MG63 (cell line): ENCODE results near the gene KLK8. TPM values are rescaled to one million over a fixed set of nuclear protein-coding genes. Genes with fewer than 3 reads are reported as not detected.

ENCODE experiments used
- DNase-seq: peaks from one replicate; pipeline ENCODE4 v3.0.0-alpha.2; 2020
- H3K27me3 ChIP-seq: fragments of 250-450 bp; sonication (Bioruptor Pico); 2 replicates; pipeline ENCODE4 v1.5.1; 2020; ENCODE audit warnings: mild to moderate bottlenecking, moderate library complexity
- H3K36me3 ChIP-seq: fragments of 250-450 bp; sonication (Bioruptor Pico); 2 replicates; pipeline ENCODE4 v1.5.1; 2020; ENCODE audit warnings: mild to moderate bottlenecking, moderate library complexity
- H3K4me3 ChIP-seq: fragments of 250-450 bp; sonication (Bioruptor Pico); 2 replicates; pipeline ENCODE4 v1.5.1; 2020; ENCODE audit warnings: mild to moderate bottlenecking, moderate library complexity
- H3K9me3 ChIP-seq: fragments of 250-450 bp; sonication (Bioruptor Pico); 2 replicates; pipeline ENCODE4 v1.5.1; 2020; ENCODE audit warnings: mild to moderate bottlenecking, moderate library complexity
- total RNA-seq: library from RNA; depleted of rRNA; stranded (reverse); fragments of >200 nt; shearing (Covaris generic); gene quantifications from 2 replicates; pipeline ENCODE4 v1.2.3, GENCODE V29; 2014; ENCODE audit warnings: low replicate concordance; rRNA removed

Gene KLK8, protein sequence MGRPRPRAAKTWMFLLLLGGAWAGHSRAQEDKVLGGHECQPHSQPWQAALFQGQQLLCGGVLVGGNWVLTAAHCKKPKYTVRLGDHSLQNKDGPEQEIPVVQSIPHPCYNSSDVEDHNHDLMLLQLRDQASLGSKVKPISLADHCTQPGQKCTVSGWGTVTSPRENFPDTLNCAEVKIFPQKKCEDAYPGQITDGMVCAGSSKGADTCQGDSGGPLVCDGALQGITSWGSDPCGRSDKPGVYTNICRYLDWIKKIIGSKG
- total RNA-seq, result not detected in 2 replicates

DNA sequence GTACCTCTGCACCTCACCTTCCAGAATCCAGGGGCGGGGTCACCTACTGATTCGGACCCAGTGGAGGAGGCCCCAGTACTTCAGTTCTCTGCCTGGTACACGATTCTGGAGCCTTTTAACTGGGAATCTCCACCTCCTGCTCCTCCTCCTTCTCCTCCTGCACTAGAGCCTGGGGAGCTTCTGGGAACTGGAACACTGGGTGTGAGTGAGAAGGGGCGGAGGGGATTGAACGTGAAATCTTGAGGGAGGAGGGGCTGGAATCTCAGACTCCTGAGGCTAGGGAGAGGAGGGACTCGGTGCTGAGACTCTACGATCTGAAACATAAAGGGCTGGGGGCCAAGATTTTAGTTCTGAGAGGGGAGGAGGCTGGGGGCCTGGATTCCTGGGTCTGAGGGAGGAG is at the start of gene KLK8:
Gene KLK8 (minus strand): TSS at position 90 of the 400 bp plus-strand sequence. CDS start 437 bp downstream, outside the sequence.
- no peak for DNase-seq
- H3K36me3 ChIP-seq, result no peaks in the 10 kb centered on the region
- peaks cover 21% of the 10 kb centered on the region for H3K27me3 ChIP-seq
- no peak within 1 kb of the TSS for H3K4me3 ChIP-seq
- H3K9me3 ChIP-seq, result no peaks in the 10 kb centered on the region

DNA sequence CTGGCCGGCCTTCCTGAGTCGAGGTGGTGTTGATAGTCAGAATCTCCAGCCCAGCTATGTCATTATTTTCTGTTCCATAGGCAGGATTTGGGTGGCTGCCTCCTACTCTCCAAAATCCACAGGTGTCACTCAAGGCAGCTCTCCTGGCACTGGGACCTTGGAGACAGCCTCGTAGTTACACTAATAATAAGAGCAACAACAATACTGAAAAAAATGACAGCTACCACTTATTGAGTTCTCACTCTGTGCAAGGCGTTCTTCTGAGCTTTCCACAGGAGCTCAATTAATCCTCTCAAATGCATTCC is 45.6 kb upstream of the KLK8 start:
- Histone ChIP-seq H3K36me3 (no peaks in the 10 kb centered on the region), H3K4me3 (no peak overlapping the region), H3K9me3 (no peaks in the 10 kb centered on the region), H3K27me3 (no peaks in the 10 kb centered on the region; the same call in 1 of the 2 replicates)
- DNase-seq, result no peak

DNA sequence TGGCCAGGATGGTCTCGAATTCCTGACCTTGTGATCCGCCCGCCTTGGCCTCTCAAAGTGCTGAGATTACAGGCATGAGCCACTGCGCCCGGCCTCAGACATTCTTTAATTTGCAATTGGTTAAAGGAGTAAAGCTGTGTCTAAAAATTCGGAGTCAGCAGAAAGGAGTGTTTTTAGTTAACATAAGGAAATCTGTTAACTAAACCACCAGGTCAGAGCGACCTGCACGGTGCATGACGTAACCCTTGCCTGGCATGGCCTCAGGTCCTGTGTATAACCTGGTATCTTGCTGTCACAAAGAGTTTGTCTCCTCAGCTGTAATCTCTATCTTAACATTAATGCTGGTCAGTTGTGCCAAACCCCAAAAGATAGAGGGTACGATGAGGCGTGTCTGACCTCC is 42.9 kb upstream of the KLK8 start:
- Histone ChIP-seq H3K4me3 (no peak overlapping the region), H3K36me3 (no peaks in the 10 kb centered on the region), H3K9me3 (no peaks in the 10 kb centered on the region), H3K27me3 (no peaks in the 10 kb centered on the region; the same call in 1 of the 2 replicates)
- no peak for DNase-seq

DNA sequence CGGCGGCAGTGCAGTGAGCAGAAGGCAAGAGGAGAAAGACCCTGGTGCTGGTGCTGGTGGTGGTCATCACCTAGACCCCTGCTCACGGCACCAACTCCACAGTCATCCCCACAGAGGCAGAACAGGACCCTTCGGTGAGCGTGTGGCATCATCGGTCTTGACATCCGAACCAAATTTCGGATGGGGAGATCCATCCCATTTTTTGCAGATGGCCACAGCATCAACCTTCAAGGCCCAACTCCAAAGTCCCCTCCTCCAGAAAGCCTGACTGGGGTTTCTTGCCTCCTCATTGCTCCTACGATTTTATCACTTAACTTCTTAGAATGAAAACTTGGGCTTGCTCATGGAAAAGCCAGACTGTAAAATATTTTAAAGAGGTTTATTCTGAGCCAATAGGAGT is 42.1 kb upstream of the KLK8 start:
- no peaks in the 10 kb centered on the region; the same call in 1 of the 2 replicates for H3K27me3 ChIP-seq
- no peak for DNase-seq

DNA sequence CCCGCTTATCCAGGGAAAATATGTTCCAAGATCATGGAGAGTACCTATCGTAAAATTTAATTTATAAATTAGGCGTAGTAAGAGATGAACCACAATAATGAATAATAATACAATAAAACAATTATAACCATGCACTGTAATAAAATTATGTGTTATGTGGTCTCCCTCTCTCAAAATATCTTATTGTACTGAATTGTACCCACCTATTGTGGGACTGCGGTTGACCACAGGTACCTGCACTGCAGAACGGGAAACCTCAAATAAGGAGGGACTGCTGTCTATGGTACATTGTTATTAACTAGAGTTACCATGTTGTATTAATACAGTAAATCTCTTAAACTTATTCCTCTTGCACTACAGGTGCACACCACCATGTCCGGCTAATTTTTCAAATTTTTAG is 38.7 kb upstream of the KLK8 start:
- peaks cover 4% of the 10 kb centered on the region; the same call in 1 of the 2 replicates for H3K27me3 ChIP-seq
- no peaks in the 10 kb centered on the region for H3K9me3 ChIP-seq
- H3K36me3 ChIP-seq, result no peaks in the 10 kb centered on the region
- no peak for DNase-seq
- no peak overlapping the region for H3K4me3 ChIP-seq

More for the DNA sequence above, 42.1 kb upstream of the KLK8 start:
- Histone ChIP-seq H3K36me3 (no peaks in the 10 kb centered on the region), H3K9me3 (no peaks in the 10 kb centered on the region), H3K4me3 (no peak overlapping the region)

DNA sequence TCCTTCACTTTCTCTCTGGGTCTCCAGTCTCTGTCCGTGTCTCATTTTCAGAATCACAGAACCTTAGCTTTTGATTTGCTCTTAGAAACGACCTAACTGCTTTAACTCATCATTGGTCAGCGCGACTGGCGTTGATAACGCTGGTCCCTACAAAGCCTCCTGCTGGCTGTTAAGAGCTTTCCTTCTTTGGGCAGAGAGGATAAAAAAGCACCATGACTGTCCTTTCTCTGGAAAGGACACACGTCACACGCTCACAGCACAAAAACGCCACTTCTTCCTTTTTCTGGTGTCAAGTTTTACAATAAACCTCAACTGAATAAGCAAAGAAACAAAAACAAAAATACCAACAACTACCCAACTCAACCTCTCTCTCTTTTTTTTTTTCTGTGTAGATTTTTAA is 35.1 kb upstream of the KLK8 start:
- Histone ChIP-seq H3K36me3 (no peaks in the 10 kb centered on the region), H3K9me3 (no peaks in the 10 kb centered on the region), H3K4me3 (no peak overlapping the region), H3K27me3 (peaks cover 6% of the 10 kb centered on the region; the same call in 1 of the 2 replicates)
- DNase-seq, result no peak

DNA sequence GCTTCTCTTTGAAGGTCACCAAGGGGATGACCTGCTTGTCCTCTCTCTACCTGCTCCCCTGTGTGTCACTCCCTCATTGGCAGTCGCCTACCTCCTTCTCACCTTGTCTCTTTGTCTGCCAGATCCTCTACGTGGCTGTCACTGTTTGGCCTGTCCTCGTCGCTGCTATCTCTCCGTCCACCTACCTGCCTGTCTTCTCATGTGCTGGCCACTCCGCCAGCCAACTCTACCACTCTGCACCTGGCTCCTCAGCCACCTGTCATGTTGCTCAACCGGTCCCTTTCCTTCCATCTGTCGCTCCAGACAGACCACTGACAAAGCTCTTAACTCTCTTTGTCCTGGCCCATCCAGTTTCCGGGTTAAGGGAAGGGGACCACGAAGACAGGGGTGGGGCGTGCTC is 33.3 kb upstream of the KLK8 start, which contains the start of gene KLK12:
Gene KLK12 (minus strand): TSS at position 299 of the 400 bp plus-strand sequence. CDS start 381 bp downstream, outside the sequence.
- Histone ChIP-seq H3K4me3 (no peak within 1 kb of the TSS), H3K27me3 (peaks cover 6% of the 10 kb centered on the region; the same call in 1 of the 2 replicates), H3K36me3 (no peaks in the 10 kb centered on the region), H3K9me3 (no peaks in the 10 kb centered on the region)
- DNase-seq, result no peak

DNA sequence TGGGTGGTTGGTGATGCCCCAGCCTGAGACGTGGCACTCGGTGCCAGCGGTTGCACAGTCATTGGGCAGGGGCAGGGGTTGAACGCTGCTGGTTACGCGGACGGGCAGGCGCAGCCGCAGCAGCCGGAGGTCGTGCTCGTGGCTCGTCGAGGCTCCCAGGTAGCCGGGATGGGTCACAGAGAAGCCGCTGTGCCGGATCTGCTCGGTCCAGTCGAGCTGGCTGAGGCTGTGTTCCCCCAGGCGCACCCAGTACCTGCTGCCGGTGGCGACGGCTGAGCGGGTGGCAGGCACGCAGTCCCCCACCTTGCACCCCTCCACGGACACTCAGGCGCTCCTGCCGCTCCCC is 30.4 kb upstream of the KLK8 start:
- H3K36me3 ChIP-seq, result no peaks in the 10 kb centered on the region
- H3K27me3 ChIP-seq, result peaks cover 6% of the 10 kb centered on the region; the same call in 1 of the 2 replicates
- no peaks in the 10 kb centered on the region for H3K9me3 ChIP-seq
- no peak overlapping the region for H3K4me3 ChIP-seq
- no peak for DNase-seq

DNA sequence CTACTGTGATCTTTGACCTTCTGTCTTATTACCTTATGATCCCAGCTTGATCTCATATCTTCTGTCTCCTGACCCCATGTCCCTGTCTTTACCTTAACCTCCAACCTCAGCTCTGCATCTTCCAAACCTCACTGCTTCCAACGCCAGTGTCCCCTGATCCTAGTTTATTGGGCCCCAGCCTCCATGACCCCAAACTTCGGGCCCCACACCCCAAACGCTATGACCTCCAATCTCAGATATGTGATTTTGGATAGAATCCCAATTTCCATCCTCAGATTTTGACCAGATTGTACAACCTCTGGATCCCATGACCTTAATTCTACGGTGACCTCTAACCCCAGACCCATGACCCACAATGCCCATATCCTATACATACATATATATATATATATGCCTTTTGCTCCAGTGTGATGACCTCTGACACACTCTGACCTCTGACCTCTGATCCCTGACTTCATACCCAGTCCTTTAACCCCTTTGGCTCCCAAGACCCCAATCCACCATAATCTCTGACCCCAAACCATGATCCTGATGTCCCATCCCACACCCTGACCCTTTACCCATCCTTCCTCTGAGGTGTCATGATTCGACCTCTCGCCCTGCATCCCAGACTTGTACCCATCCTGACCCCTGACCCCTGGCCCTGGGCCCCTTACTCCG is 29.9 kb upstream of the KLK8 start:
- no peaks in the 10 kb centered on the region for H3K9me3 ChIP-seq
- 0 out of 2 replicates have a peak, but pooled peaks cover 4% of the 10 kb centered on the region for H3K27me3 ChIP-seq
- DNase-seq, result no peak
- H3K4me3 ChIP-seq, result no peak overlapping the region
- H3K36me3 ChIP-seq, result no peaks in the 10 kb centered on the region

DNA sequence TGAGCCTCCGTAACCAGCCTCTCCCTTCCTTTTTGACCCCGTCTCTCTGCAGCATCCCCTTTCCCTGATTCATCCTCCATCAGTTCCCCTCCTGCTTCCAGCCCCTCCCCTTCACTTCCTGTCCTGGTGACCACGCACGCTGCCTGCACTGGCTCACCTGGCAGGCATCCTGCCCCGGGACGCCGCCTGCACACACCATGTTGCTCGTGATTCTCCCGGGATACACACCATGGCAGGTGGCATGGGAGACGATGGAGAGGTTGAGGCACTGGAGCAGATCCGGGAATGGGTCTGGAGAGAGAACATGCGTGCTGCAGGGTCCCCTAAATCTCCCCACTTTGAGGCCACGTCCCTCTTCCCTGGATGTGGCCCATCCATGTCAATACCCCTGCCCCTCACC is 29.2 kb upstream of the KLK8 start:
- H3K36me3 ChIP-seq, result no peaks in the 10 kb centered on the region

DNA sequence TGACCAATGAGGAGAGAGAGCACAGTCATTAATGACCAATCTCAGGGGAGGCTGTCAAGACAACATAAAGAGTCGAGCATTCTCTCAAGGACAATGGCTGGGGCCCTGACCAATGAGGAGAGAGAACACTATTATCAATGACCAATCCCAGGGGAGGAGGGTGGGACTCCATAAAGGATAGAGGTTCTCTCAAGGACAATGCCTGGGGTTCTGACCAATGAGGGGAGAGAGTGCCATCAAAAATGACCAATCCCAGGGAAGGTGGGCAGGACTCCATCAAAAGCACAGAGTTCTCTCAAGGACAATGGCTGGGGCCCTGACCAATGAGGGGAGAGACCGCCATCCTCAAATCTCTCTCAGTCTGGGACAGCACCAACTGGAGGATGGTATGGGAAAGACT is 28.3 kb upstream of the KLK8 start:
- H3K36me3 ChIP-seq, result no peaks in the 10 kb centered on the region
- H3K4me3 ChIP-seq, result no peak overlapping the region
- no peak for DNase-seq
- peaks cover 3% of the 10 kb centered on the region; the same call in 1 of the 2 replicates for H3K27me3 ChIP-seq
- no peaks in the 10 kb centered on the region for H3K9me3 ChIP-seq

More for the DNA sequence above, 29.2 kb upstream of the KLK8 start:
- H3K27me3 ChIP-seq, result 0 out of 2 replicates have a peak, but pooled peaks cover 4% of the 10 kb centered on the region
- H3K4me3 ChIP-seq, result no peak overlapping the region
- no peak for DNase-seq
- no peaks in the 10 kb centered on the region for H3K9me3 ChIP-seq

DNA sequence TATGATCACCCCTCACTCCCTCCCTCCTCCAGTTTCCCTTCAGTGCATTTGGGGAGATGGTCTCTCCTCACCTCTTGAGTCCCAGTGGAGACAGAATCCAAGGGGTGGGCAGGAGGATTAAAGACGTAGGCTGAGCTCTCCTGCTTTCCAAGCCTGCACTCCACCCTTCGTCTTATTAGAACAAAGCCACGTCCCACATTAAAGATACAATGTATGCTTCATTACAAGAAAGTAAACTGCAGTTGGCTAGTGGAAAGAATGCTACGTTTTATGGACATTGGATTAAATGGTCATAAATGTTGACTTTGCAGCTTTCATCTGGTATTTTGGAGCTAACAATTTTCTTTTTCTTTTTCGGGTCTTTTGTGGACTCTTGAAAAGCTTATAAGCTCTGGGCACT is 26.5 kb upstream of the KLK8 start:
- H3K4me3 ChIP-seq, result no peak overlapping the region
- H3K27me3 ChIP-seq, result peaks cover 17% of the 10 kb centered on the region

DNA sequence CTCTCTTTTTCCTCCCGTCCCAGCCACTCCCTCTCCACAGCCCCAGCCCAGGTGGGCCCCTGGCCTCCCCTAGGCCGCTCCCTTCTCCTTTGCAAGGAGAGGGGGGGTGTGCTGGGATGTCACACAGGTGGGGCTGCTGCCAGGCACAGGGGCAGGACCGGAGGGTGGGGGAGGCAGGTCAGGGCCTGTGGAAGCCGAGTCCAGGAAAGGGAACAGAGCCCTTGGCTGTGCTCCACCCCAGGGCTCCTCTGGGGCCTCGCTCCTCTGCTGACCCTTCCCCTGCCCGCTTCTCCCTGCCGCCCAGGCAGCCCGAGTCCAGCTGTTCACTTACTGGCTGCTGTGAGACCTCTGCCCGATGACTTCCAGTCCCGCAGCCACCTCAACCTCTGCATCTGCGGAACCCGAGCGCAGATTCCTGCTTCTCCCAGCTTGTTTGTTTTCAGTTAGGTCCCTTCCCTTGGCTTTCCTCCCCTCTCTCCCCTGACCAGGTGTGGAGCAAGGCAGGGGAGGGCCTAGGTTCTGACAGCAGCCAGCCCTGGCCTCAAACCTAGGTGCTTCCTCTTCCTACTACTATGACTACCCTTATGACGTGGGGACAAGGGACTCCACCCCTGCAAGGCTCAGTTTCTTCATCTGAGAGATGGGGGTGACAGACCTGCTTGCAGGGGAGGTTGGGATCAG is 25.9 kb upstream of the KLK8 start:
- H3K36me3 ChIP-seq, result no peaks in the 10 kb centered on the region
- H3K4me3 ChIP-seq, result no peak overlapping the region
- no peaks in the 10 kb centered on the region for H3K9me3 ChIP-seq
- peaks cover 23% of the 10 kb centered on the region for H3K27me3 ChIP-seq
- DNase-seq, result no peak

More for the DNA sequence above, 26.5 kb upstream of the KLK8 start:
- DNase-seq, result no peak
- Histone ChIP-seq H3K36me3 (no peaks in the 10 kb centered on the region), H3K9me3 (no peaks in the 10 kb centered on the region)

DNA sequence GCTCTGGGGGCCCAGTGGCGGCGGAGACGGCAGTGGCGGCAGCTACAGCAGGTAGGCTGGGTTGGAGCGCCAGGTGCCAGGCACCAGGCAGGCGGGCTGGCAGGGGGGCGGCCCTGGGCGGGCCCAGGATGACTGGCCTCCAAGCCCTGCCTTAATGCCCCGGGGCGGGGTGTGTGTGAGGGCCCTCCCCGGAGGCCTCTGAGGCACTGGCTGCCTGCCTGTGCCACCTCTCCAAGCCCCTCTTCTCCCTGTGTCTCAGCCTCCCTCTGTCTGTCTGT is 25.1 kb upstream of the KLK8 start, which contains the start of gene KLK11:
Gene KLK11 (minus strand): TSS at position 63 of the 278 bp plus-strand sequence. CDS start 985 bp downstream, outside the sequence.
- peaks cover 28% of the 10 kb centered on the region for H3K27me3 ChIP-seq
- DNase-seq, result no peak
- H3K4me3 ChIP-seq, result no peak within 1 kb of the TSS
- H3K9me3 ChIP-seq, result no peaks in the 10 kb centered on the region
- no peaks in the 10 kb centered on the region for H3K36me3 ChIP-seq

DNA sequence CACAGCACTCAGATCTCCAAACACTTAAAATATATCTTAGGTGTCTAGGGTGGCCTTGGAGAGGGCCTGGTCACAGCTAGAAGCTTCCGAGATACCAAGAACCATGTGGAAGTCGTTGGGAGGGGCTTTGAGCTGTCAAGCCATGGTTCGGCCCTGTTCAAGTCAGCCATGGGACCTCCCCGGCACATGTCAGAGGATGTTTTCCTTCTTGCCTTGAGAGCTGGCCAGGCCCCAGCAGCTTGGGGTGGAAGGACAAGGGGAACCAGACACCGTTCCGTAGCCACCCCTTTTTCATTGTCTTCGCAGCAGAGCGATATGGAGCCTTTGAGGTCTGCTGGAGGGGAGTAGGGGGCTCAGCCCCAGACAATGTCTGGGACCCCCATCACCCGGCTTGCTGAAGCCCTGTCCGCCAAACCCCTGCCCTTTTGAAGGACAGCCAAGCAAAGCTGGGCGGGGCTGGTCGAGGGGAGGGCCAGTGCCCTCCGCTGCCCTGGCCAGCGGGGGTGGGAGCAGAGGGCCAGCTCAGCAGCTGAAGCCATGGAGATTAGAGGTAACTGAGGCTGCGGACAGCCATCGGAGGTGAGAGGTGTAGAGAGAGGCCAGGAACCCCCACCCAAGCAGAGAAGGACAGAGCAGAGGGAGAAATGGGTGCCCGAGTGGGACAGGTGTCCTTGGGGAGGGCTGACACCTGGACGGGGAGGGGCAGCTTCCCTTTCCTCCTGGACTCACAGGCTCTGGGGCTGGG is 24.6 kb upstream of the KLK8 start:
- H3K4me3 ChIP-seq, result no peak overlapping the region
- peaks cover 28% of the 10 kb centered on the region for H3K27me3 ChIP-seq
- H3K9me3 ChIP-seq, result no peaks in the 10 kb centered on the region
- H3K36me3 ChIP-seq, result no peaks in the 10 kb centered on the region
- no peak for DNase-seq

DNA sequence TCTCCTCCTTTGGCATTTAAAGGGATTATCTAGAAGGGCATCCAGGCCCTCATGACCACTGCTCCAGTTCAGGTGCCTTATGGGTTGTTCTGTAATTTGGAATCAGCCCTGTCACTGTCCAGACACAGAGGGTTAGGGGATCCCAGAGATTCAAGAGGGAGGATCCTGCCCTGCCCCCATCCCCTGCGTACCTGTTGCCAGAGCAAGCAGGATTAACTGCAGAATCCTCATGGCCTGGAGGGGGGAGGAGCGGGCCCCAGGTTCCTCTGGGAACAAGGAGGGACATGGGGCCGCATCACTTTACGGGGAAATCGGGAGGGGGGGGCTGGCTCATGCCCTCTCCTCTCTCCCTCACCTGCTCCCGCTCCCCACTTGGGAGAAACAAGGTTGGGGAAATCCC is 24.0 kb upstream of the KLK8 start:
- H3K9me3 ChIP-seq, result no peaks in the 10 kb centered on the region
- no peaks in the 10 kb centered on the region for H3K36me3 ChIP-seq
- no peak for DNase-seq
- peaks cover 28% of the 10 kb centered on the region for H3K27me3 ChIP-seq
- H3K4me3 ChIP-seq, result no peak overlapping the region

DNA sequence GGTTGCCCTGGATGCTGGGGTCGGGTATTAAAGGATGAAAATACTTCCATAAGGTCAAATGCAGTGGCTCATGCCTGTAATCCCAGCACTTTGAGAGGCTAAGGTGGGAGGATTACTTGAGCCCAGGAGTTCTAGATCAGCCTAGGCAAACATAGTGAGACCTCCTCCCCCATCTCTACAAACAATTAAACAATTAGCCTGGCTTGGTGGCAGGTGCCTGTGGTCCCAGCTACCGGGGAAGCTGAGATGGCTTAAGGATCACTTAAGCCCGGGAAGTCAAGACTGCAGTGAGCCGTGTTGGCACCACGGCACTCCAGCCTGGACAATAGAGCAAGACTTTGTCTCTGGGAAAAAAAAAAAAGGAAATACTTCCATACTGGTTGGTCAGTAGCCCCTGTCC is 23.5 kb upstream of the KLK8 start:
- no peaks in the 10 kb centered on the region for H3K36me3 ChIP-seq
- H3K4me3 ChIP-seq, result no peak overlapping the region
- no peak for DNase-seq
- peaks cover 28% of the 10 kb centered on the region for H3K27me3 ChIP-seq
- H3K9me3 ChIP-seq, result no peaks in the 10 kb centered on the region
